GM19455 (cell line): Measurements from ENCODE around the gene ZFAND6.

Experiments
- ATAC-seq: cut with Tn5 transposase; IDR thresholded peaks from one replicate; pipeline ENCODE4 v1.9.1; 2021; ENCODE audit not compliant: unreplicated experiment

The ZFAND6 gene

DNA sequence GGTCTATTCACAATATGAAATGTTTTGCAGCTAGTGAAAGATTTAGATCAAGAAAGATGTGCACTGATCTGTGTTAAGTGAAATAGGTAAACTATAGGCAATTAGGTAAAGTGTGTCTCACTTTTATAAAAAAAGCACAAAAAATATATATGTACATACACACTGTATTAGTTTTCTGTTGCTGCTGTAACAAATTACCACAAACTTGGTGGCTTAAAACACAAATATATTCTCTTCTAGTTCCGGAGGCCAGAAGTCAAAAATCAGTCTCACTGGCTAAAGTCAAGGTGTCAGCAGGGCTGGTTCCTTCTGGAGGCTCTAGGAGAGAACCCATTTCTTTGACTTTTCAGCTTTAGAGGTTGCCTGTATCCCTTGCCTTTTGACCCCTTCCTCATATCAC, 104.4 kb downstream of the ZFAND6 start:
- no peak for ATAC-seq

DNA sequence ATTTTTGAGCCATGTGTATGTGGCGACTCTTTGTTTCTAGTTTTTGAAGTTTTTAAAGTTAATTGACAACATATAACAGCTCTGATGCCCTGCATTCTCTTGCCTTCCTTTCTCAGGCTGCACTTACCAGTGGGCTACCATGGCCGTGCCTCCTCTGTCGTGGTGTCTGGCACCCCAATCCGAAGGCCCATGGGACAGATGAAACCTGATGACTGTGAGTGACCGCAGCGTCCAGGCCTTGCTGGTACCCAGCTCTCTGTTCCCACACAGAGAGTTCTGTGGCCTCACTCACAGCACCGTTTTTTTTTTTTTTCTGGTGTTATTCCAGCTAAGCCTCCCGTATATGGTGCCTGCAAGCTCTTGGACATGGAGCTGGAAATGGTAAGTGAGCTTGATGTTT, 108.5 kb downstream of the ZFAND6 start:
- no peak for ATAC-seq

DNA sequence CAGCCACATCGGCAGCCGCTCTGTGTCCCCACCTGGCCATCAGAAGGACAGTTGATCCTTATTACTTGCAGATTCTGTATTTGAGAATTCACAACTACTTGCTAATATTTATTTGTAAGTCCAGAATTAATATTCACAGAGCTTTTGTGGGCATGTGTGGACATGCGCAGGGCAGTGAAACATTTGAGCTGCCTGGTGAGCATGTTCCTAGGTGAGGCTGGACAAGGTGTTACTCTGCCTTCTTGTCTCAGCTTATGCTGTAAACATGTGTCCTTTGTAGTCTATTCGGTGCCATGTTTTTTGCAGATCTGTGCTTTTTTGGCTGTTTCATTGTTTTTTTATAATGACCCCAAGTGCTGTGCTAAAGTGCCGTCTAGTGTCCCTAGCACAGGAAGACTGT, 108.9 kb downstream of the ZFAND6 start:
- no peak for ATAC-seq

DNA sequence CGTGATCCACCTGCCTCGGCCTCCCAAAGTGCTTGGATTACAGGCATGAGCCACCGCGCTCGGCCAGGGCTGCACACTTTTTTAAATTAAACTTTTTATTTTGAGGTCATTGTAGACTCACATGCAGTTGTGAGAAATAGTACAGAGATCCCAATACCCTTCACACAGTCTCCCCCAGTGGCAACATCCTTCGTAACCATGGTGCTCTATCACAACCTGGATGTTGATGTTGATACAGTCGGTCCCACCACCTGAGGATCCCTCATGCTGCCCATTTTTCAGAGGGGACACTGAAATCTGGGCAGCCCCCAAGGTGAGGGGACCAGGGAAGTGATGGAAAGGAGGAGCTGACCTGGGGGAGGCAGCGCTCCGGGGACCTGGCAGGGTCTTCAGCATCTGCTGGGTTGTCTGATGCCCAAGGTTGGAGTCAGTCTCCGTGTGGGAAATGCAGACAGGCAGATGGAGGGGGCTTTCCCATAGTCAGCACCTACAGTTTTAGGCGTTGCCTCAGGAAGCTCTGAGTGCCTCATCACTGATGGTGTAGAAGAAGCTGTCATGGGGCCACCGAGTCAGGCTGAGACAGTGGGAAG, 110.4 kb downstream of the ZFAND6 start:
- ATAC-seq, result no peak

DNA sequence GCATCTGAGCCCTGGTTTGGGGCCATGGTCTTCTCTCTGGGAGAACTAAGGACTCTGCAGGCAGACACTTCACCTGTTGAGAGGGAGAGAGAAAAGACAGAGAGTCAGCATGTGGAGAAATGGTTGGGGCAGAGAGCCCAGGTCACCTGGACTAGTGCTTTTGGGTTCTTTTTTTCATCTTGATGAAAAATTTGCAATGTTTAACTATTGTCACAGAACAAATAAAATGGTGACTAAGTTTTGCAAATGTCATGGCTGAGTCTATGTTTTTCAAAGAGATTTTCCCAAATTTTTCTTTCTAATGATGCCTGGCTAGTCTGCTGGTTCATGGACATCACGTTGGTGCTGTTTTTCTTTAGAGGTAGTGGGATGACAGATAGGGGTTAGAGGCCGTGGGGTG, 111.1 kb downstream of the ZFAND6 start:
- no peak for ATAC-seq

DNA sequence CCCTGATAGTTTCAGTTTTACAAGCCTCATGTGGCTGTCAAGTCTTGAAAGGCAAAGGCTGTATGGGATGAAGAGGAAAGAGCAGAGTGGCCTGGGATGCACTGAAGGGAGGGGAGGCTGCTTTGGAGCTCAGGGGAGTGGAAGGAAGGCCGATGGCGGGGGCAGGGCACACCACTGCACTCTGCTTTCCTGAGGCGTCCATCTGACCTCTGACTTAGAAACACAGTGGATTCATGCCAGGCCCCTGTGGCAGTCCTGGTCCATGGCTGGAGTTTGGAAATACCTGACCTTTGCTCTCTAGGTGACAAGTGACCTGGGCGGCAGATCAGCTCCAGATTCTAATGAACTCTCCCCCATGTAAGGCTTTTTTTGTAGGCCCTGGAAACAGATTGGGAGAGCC, 112.3 kb downstream of the ZFAND6 start:
- ATAC-seq, result no peak

DNA sequence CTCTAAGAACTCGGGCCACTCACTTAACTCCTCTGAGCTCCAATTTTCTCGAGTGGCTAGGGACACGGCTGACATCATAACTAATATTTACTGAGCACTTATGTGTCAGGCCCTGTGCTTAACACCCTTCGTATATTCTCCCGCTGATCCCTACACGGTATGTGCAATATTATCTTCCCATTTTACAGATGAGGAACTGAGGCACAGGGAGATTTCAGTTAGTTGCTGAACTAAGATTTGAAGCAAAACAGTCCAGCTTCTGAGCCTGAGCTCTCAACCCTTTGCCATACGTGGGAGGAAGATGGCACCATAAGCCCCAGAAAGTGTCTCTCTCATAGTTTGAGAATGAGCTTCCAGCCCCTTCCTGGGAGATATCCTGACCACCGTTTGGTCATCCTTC, 112.9 kb downstream of the ZFAND6 start:
- ATAC-seq, result no peak

DNA sequence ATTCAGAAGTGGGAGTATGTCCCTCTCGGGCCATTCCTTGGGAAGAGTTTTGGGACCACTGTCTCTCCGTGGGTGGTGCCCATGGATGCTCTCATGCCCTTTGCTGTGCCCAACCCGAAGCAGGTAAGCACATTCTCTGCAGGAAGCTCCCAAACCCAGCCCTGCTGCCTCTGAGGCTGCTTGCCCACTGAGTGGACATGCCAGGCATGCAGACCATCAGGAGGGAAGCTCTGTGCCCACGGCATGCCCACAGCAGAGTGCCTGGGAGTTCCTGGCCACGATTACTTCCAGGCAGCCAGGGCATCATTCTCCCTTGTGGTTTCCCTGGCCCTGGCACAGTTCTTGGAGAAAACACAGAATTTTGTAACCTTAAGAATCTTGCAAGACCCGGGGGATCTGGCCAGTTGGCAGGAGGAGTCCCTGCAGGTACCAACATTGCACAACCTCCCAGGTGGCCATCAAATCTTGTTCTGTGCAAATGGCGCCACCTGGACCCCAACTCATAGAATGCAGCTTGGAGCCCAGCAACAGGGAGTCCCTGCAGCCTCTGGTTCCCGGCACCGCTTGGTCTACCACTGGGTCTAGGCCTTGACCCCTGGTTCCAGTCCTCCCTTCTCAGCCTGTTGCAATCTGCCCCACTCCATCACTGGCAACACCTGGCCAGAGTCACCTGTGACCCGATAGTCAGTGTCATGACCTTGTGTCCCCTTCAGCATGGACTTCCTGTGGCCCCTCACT, 113.7 kb downstream of the ZFAND6 start:
- peak; percentile 70 for ATAC-seq

DNA sequence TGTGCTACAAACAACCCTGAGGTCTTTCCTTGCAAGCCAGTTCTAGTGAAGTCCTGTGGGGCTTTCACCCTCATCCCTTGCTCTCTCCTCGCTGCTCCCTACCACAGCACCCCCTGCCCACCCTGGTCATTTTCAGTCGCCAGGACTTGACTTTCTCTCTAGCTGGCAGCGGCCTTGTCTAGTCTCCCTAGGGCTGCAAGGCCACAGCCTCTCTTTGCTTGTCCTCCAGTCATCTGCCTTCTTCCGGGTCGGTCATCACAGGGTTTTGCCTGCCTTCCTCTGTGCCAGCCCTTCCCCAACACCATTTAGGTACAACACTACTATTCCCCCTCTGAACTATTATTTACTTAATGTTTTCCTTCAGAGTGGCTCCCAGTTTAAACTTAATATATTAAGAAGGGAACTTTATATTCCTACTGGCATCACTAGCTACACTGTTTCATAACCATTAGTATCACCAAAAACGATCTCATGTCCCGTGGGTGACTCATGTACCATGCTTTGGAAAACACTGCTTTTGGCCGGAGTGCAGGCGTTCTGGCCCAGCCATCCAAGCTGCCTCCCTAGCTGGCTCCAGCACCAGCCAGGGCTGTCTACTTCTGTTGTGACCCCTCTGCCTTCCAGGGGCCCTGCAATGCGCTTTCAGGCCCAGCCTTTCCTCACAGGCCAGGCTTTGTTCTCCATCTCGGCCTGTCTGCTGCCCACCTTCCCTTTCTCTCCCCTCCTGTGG, 114.7 kb downstream of the ZFAND6 start:
- ATAC-seq, result no peak

DNA sequence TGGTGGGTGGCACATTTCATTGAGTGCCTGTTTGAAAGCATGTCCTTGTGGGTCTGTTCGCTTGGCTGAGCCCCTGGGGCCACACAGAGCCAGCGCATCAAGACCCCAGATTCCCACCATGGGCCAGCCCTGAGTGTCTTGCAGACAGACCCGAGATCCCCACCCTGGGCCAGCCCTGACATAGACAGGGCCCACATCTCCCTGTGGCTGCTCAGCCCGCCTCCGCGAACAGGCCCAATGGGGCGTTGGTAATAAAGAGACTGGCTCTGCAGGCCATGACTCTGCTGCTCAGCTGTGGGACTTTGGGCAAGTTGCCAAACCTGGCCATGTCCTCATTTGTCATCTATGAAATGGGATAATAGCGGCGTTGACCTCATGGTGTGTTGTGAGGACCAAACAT, 116.0 kb downstream of the ZFAND6 start:
- ATAC-seq, result no peak

DNA sequence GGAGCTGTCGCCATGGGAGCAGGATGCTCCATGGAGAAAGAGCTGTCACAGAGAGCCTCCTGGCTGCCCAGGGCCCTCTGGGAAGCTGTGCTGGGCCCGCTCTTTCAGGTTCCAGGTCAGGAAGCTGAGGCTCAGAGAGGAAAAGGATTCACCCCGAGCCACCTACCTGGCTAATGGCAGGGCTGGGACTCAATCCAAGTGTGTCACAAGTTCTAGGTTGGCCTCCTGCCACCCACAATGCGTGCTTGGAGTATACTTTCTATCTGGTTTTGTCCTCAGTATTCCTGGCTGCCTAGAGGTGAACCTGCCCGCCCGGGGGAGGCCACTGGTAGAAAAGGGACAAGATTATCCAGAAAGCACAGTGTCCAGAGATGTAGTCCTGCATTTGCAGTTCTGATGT, 117.0 kb downstream of the ZFAND6 start:
- no peak for ATAC-seq

DNA sequence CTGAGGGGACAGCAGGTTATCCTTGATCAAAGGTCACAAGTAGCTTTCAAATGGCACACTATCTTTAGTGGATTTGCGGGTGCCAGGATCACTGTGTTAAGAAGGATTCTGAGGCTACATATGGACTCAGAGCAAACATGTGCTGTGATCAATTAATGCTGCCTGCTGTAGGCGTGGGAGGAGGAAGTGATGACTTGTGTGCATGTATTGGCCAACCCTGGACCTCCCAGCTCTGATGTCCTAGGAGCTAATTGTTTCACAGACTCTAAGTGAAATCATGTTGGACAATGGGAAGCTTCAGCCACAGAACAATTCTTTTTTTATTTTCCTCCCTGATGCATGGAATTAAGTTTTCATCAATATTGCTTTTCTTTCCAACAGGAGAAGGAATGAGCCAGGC, 117.7 kb downstream of the ZFAND6 start:
- no peak for ATAC-seq

DNA sequence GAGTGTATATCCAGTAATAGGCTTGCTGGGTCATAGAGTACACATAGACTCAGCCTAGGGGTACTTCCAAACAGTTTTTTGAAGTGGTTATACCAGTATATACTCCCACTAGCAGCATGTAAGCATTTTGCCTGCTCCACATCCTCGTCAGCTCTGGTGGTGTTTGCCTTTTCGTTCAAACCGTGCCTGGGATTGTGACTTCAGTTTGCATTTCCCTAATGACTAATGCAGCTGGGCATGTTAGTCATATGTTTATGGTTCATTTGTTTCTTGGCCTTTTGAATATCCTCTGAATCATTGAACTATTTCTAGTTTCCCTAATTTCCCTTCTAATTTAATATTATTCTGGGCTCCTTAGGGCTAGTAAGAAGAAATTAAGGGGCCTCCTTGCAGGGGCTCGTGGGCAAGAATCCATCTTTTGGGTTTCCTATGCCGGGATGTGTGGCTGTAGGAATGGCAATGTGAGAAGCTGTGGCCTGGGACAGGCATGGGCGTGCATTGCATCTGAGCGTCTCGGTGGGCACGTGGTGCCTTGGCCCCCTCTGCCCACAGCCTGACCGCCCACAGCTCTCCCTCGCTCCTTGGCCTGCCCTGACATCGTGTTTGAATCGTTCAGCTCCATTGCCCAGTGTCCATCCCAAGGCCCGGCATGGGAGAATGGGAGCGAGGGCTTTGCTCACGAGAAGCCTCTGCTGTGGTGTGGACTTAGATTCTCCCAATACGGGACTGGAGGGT, 119.7 kb downstream of the ZFAND6 start:
- no peak for ATAC-seq

DNA sequence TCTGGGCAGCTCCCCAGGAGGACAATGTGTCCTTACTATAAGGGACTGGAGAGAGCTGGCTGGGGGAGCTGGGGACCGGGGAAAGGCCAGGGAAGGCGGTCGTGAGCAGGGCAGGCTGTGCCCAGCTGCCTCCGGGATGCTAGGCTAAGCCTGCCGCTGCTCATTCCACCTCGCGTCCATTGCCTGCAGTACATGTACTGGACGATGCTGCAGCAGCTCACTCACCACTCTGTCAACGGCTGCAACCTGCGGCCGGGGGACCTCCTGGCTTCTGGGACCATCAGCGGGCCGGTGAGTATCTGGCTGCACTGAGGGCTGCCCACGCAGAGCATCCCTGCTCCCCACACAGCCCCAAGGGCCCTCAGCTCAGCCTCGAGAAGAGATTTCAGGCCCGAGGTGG, 120.5 kb downstream of the ZFAND6 start:
- no peak for ATAC-seq

DNA sequence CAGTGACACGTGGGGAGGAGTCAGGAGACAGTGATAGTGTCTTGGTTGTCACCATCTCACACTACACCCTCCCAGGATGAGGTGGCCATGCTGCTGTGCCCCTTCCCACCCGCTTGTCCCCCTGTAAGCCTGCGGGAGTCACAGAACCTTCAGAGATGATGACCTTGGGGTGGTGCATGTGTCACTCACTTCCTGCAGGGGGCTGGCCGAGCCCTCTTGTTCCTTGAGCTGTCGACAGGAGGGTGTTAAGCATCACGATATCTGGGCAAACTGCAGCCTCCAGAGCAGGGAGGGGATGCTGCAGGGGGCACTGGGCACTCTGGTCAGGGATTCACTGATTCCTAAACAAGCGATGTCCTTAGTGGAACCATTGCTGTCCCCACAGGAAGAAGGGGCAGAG, 121.0 kb downstream of the ZFAND6 start:
- ATAC-seq, result no peak

DNA sequence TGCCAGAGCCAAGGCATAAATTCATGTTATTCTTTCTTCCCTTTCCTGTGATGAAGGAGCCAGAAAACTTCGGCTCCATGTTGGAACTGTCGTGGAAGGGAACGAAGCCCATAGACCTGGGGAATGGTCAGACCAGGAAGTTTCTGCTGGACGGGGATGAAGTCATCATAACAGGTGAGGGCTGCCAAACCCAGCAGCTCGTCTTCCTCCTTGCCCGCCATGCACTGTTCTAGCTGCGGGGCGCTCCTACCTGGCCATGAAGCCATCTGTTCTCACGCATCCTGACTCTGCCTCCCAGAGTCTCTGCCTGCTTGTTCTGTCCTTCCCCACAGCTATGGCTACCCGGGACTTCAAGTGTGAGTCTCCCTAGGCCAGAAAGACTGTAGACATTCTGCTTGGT, 121.5 kb downstream of the ZFAND6 start:
- ATAC-seq, result no peak

DNA sequence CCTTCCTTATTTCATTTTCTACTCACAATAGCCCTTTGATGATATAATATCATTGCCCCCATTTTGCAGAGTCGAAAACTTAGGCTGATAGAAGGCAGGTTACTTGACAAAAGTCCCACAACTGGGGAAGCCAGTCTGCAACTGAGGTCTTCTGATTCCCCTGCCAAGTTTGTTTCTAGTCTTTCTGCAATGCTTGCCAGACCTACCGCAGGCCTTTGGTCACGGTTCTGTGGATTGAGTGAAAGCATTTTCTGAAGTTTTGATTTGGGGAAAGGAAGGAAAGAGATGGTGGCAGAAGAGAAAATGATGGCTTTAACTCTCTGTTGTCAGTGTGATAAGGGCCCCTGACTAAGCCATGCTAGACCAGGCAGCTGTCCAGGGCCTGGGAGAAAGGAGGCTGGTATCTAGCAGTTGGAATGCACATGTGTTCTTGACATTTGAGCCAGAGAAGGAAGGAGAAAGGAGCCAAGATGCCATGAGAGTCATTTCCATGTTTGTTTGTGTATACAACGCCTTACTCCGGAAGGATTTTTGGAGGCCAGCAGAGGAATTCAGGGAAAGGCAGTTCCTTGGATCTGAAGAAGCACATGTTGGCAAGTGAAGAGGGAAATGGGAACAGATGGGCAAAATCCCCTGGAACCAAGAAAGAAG, 123.3 kb downstream of the ZFAND6 start:
- no peak for ATAC-seq

DNA sequence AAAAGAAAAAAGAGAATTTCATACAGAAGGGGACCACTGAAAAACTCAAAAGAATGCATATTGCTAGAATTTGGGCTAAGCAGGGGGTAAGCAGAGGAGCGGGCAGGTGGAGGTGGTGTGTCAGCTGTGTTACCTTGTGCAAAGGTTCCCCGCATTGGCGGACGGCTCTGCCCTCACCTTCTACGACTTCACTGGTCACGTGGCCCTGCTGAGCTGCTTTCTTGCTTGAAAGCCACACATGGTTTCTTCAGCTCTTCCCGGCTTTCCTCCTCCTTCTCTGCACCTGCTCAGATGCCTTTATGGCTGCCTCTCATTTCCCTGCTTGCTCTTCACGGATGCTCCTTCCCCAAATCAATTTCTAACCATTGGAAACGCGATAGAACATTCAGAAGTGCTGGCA, 123.8 kb downstream of the ZFAND6 start:
- no peak for ATAC-seq

DNA sequence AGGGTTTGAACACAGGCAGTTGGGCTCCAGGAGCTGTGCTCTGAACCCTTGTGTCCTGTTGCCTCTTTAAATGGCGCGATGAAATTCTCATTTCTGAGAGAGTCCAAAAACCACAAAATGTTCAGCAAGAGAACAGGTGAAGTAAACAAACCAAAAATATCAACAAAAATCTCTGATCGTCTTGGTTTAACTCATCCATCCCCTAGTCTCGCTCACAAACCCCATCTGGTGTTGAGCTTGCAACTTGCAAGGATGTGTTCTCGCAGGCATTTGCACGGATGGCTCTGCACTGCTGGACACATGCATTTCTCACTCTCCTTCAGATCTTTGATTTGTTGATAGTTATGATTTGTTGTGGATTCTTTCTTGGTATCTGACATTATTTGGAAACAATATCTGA, 124.4 kb downstream of the ZFAND6 start:
- no peak for ATAC-seq

DNA sequence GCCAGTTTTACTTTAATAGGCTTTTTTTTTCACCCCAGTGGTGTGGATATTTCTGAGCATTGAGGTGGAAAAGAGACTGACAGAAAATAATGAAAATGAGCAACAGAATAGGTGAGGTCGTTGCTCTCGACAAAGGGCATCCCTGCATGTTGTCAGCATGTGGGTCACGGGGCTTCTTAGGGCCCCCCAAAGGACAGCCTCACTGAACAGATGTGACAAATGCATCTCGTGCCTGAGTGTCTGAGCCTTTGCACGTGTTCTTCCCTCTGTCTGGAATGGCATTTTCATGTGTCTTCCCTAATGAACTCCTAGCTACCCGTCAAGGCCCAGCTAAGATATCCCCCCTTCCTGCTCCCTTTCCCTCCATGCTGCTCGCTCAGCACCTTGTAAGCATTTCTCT, 125.1 kb downstream of the ZFAND6 start:
- ATAC-seq, result no peak

DNA sequence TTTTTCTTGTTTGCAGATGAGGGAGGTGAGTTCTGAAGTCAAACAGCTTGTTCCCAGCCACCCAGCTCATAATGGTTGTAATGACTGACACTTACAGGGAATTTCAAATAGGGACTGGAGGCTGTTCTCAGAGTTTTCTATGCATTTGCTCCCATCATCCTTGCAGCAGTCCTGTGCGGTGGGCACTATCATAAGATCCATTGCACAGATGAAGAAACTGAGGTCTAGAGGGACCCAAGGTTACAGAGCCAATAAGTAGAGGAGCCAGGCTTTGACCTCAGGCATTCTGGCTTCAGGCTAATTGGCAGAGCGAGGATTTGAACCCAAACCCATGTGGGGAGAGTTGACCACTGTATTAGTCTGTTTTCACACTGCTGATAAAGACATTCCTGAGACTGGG, 125.7 kb downstream of the ZFAND6 start:
- no peak for ATAC-seq
